Testis (tissue), 3 donors: Measurements from ENCODE around the gene POLE. TPM values are rescaled to one million over a fixed set of nuclear protein-coding genes. Genes with fewer than 3 reads are reported as not detected.

Experiments
- DNase-seq: peaks from one replicate; pipeline ENCODE4 v3.0.0-alpha.2; 2019
- H3K27ac ChIP-seq, 2 donors: fragments of 200-600 bp; sonication (generic); one replicate each; pipeline ENCODE4 v1.5.1; 2019
- H3K27me3 ChIP-seq: fragments of 200-600 bp; sonication (generic); one replicate; pipeline ENCODE4 v1.5.1; 2019
- H3K36me3 ChIP-seq: fragments of 200-600 bp; sonication (generic); one replicate; pipeline ENCODE4 v1.5.1; 2017; ENCODE audit warnings: low read depth; ENCODE audit errors: missing control alignments
- H3K4me1 ChIP-seq: fragments of 200-600 bp; sonication (generic); one replicate; pipeline ENCODE4 v1.5.1; 2019
- H3K4me3 ChIP-seq, 2 donors: fragments of 200-600 bp; sonication (generic); one replicate each; pipeline ENCODE4 v1.5.1; 2017 to 2019
- H3K9me3 ChIP-seq: fragments of 200-600 bp; sonication (generic); one replicate; pipeline ENCODE4 v1.5.1; 2017
- CTCF ChIP-seq, 3 experiments: fragments of 450-650 bp in 2 of 3; fragments of 200-600 bp in 1 of 3; sonication (generic) in 1 of 3; IDR thresholded peaks; one replicate each; pipeline ENCODE4 v1.5.1; 2016 to 2019; ENCODE audit warnings: antibody characterized with exemption in 3 of 3, mild to moderate bottlenecking in 2 of 3, moderate library complexity in 1 of 3
- POLR2A ChIP-seq: fragments of 450-650 bp; IDR thresholded peaks from one replicate; pipeline ENCODE4 v1.6.1; 2017; ENCODE audit warnings: antibody characterized with exemption, mild to moderate bottlenecking, moderate library complexity
- WGBS, 2 donors: methylation state at CpG; one replicate each; pipeline ENCODE4 v1.1.5; 2018; 5-methylcytosine and 5-hydroxymethylcytosine counted together
- intact Hi-C: fragments of 100-400 bp; cut with DNase I; formaldehyde crosslinking; loops from one replicate; pipeline ENCODE4 v1.15.1; 2023; ENCODE audit warnings: low total_unique reads
- polyA plus RNA-seq: library from polyadenylated mRNA; stranded (reverse); fragments of 350-450 nt; fragmentation: Illumina TruSeq; extraction: RNeasy Lipid Tissue Mini Kit (QIAGEN cat#74804); gene quantifications from one replicate; pipeline ENCODE4 v1.2.3, GENCODE V29; 2014; ENCODE audit warnings: low read depth, low replicate concordance; ENCODE audit not compliant: insufficient read depth
- total RNA-seq, 2 donors: library from RNA; depleted of rRNA; stranded (reverse); fragments of >200 nt; gene quantifications; one replicate each; pipeline ENCODE4 v1.2.3, GENCODE V29; 2016

The POLE gene
- total and polyA plus RNA-seq, 3 donors from 2014 or later: 76.8 to 288 (median 123) TPM

- intact Hi-C loops: no loop called here
- Histone ChIP-seq H3K27ac (no peak overlapping the region), H3K27me3 (no peaks in the 10 kb centered on the region), H3K4me3 (no peak overlapping the region), H3K9me3 (no peaks in the 10 kb centered on the region), H3K36me3 (no peaks in the 10 kb centered on the region), H3K4me1 (no peaks in the 10 kb centered on the region)
- DNase-seq: no peak
- 90 to 93% methylated on average over 32 of the region's 32 CpGs for WGBS, 2 donors
- TF ChIP-seq CTCF (IDR thresholded peaks at IDR 0.05) (no peak), POLR2A (no peak)
Observed at GRCh38 chr12:132658149-132658894, 28.8 kb downstream of the POLE start.

GRCh38 chr12:132657004-132657727 is 30.0 kb downstream of the POLE start:
- intact Hi-C loops: no loop called here
- Histone ChIP-seq H3K27me3 (no peaks in the 10 kb centered on the region), H3K4me1 (no peaks in the 10 kb centered on the region), H3K36me3 (no peaks in the 10 kb centered on the region), H3K9me3 (no peaks in the 10 kb centered on the region), H3K4me3 (no peak overlapping the region), H3K27ac (no peak overlapping the region)
- DNase-seq: no peak
- TF ChIP-seq CTCF (IDR thresholded peaks at IDR 0.05): no peak
- TF ChIP-seq POLR2A: no peak
- WGBS, 2 donors: 93 to 99% methylated on average over 12 of the region's 12 CpGs

GRCh38 chr12:132653567-132654290 is 33.4 kb downstream of the POLE start:
- H3K4me3 ChIP-seq: no peak overlapping the region
- H3K27me3 ChIP-seq: no peaks in the 10 kb centered on the region
- no peak for TF ChIP-seq CTCF (IDR thresholded peaks at IDR 0.05)
- no peak for TF ChIP-seq POLR2A
- WGBS, 2 donors: 90 to 93% methylated on average over 7 of the region's 7 CpGs
- H3K27ac ChIP-seq: no peak overlapping the region
- DNase-seq: no peak
- H3K36me3 ChIP-seq: no peaks in the 10 kb centered on the region
- H3K4me1 ChIP-seq: no peaks in the 10 kb centered on the region
- H3K9me3 ChIP-seq: no peaks in the 10 kb centered on the region
- intact Hi-C loops: no loop called here

GRCh38 chr12:132651444-132652100 is 35.6 kb downstream of the POLE start:
- H3K36me3 ChIP-seq: no peaks in the 10 kb centered on the region
- no peak for TF ChIP-seq POLR2A
- no peak for TF ChIP-seq CTCF (IDR thresholded peaks at IDR 0.05)
- 82 to 86% methylated on average over 9 of the region's 9 CpGs for WGBS, 2 donors
- H3K9me3 ChIP-seq: no peaks in the 10 kb centered on the region
- no peaks in the 10 kb centered on the region for H3K27me3 ChIP-seq
- no peaks in the 10 kb centered on the region for H3K4me1 ChIP-seq
- intact Hi-C loops: no loop called here
- no peak overlapping the region for H3K4me3 ChIP-seq
- no peak overlapping the region for H3K27ac ChIP-seq
- DNase-seq: no peak
